AG10803 (cell line): ENCODE results near the gene CATSPER4.

Experiments used
- DNase-seq: peaks from one replicate; pipeline ENCODE4 v3.0.0; 2010; ENCODE audit warnings: low read depth
- H3K4me3 ChIP-seq: 2 replicates; pipeline ENCODE4 v1.5.1; 2011; ENCODE audit warnings: mild to moderate bottlenecking, low read length, control low read depth
- CTCF ChIP-seq: conservative IDR thresholded peaks from 2 replicates; pipeline ENCODE4 v1.5.1; 2011; ENCODE audit warnings: mild to moderate bottlenecking, low read length, control low read depth, inconsistent platforms

CATSPER4 gene

DNA sequence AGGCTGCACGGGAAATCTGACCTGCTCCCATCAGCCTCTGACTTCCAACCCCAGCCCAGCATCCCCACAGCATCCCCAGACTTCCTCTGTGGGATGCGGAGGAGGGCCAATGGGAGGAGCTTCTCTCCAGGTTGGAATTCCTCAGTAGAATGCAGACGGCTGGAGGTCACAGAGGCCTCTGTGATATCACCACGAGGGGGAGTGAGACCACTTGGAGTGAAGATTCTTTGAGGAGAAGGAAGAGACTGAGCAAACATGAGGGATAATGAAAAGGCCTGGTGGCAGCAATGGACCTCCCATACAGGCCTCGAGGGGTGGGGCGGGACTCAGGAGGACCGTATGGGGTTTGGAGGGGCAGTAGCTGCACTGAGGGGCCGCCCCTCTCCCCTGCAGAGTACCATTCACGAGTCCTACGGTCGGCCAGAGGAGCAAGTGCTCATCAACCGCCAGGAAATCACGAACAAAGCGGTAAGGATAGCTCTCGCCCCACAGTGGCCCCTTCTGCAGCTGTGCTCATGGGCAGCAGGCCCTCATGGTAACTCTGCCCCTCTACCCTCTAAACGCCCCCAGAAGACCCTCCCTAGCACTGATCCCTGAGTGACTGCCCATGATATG, at the start of gene CATSPER4:
Gene CATSPER4 (plus strand): TSS at position 230 of the 615 bp plus-strand sequence. CDS start 26 bp downstream, at position 256.
- no peak within 1 kb of the TSS for H3K4me3 ChIP-seq
- DNase-seq: peak; percentile 4
- TF ChIP-seq CTCF: peak; percentile 28; the same call in 1 of the 2 replicates

DNA sequence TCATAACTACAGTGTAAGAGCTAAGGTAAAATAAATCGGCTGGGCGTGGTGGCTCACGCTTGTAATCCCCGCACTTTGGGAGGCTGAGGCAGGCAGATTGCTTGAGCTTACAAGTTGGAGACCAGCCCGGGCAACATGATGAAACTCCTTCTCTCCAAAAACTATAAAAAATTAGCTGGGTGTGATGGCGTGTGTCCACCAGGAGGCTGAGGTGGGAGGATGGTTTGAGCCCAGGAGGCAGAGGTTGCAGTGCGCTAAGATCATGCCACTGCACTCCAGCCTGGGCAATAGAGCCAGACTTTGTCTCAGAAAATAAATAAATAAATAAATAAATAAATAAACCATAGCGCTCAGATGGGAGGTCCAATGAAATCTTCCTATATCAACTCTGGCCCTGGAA, 48.2 kb upstream of the CATSPER4 start:
- H3K4me3 ChIP-seq: no peak overlapping the region
- TF ChIP-seq CTCF: peak; percentile 13; the same call in 1 of the 2 replicates
- DNase-seq: no peak

DNA sequence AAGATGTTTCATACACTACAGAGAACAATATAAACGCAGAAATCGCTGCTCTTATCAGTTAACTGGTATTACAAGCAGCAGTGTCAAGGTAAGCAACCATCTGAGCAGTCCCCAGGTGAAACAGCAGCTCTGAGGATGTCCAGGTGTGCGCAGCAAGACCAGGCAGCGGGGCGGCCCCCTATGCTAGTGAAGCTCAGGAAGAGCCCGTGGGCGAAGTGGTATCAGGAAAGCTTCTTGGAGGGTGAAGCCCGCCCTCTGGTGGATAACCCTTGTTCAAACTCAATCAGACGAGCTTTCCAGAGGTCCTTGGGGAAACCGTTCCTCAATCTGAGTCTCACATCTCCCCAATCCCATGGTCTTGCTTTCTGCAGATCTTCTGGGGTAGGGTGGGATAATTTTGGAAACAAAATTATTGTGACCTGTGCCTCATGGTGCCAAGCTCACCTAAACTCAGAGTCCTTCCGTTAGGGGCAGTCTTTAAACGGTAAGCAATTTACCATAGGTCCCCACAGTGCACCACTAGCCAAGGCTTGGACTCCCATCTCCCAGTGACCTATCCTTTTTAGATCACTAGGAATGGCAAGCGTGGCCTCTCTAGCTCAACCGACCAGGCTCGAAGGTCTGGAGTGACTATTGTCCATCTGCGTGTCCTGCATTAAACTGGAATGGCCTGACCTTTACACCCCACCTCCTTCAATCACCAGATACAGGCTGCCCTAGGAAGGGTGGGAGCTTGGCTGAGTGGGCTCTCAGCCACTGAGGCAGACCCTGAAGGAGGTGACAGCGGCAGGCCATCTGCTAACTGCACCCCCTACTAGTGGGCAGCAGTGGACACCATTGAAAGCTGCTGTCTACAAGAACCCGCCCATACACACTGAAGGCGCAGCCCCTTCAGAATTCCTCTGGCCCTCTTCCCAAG, 45.1 kb upstream of the CATSPER4 start:
- H3K4me3 ChIP-seq: no peak overlapping the region
- peak; percentile 76 for DNase-seq
- TF ChIP-seq CTCF: peak; percentile 82

- no peak for DNase-seq
- H3K4me3 ChIP-seq: no peak overlapping the region
- no peak for TF ChIP-seq CTCF
These were observed 44.5 kb upstream of the CATSPER4 start for GRCh38 chr1:26145960-26146294.

DNA sequence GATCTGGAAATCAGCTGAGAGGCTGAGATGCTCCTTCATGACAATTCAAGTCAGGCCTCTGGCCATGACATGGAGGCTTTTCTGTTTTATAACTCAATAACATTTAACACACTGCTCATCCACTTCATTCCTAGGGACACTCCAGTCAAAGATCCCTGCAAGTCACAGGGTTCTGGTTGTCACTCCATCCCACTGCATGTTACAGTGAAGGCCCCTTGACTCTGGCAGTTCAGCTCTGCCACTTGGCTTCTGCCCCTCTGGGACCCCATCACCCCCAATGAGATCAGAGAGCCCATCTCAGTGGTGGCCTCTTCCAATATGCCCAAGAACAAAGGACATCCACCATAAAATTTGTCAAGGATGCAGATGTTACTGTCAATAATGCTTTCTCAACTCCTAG, 41.5 kb upstream of the CATSPER4 start:
- H3K4me3 ChIP-seq: no peak overlapping the region
- no peak for DNase-seq
- TF ChIP-seq CTCF: no peak

DNA sequence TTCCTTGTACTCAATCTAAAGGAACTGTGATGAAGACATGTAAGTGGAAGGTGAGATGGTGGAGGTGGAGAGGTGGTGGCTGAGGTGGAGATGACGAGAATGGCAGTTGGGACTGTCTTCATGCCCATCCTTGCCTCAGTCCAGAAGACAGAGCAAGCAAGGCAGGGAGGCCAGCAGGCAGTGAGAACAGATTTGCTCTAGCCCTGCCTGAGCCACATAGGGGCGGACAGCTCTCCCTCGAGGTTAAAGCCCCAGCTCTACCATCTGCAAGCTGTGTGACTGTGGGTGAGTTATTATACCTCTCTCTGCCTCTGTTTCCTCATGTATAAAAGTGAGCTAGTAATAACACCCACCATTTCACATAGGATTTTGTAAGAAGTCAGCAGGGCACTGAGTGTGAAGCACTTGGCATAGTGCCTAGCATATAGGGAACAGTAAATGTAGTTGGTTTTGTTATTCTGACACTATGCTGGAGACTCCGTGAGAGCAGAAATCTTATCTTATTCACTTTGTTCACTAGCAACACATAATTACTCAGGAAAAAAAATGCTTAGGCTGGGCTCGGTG, 36.4 kb upstream of the CATSPER4 start:
- TF ChIP-seq CTCF: no peak
- H3K4me3 ChIP-seq: no peak overlapping the region
- DNase-seq: no peak
